HepG2 (cell line): ENCODE results near the gene EOGT. TPM values are rescaled to one million over a fixed set of nuclear protein-coding genes. Genes with fewer than 3 reads are reported as not detected.

Experiments used
- AHR ChIP-seq: IDR thresholded peaks from 2 replicates; pipeline ENCODE4 v1.6.1; 2018; ENCODE audit warnings: missing genetic modification reagents, missing compliant biosample characterization
- ASH2L ChIP-seq: fragments of 300-600, 200-600 bp; sonication (generic); IDR thresholded peaks from 2 replicates; pipeline ENCODE4 v1.7.0; 2017; ENCODE audit warnings: low read depth, mild to moderate bottlenecking, moderate library complexity, mixed read lengths, low read length; ENCODE audit not compliant: insufficient read length
- HDAC2 ChIP-seq: sonication (generic); formaldehyde crosslinking; IDR thresholded peaks from 2 replicates; pipeline ENCODE4 v1.4.0; 2020; ENCODE audit warnings: missing genetic modification reagents
- KLF16 ChIP-seq, 2 experiments: sonication (generic) in 1 of 2; formaldehyde crosslinking in 1 of 2; IDR thresholded peaks; 2 replicates each; pipeline versions ENCODE4 v1.6.1 to v1.8.0; 2016 to 2023; ENCODE audit warnings: missing genetic modification reagents in 2 of 2, missing compliant biosample characterization in 1 of 2
- LCORL ChIP-seq, 2 experiments: fragments of 450-650 bp in 1 of 2; sonication (generic) in 1 of 2; formaldehyde crosslinking in 1 of 2; IDR thresholded peaks; 2 replicates each; pipeline versions ENCODE4 v1.5.0 to v1.6.1; 2017 to 2020; ENCODE audit warnings: antibody characterized with exemption in 1 of 2, missing genetic modification reagents in 1 of 2
- MTERF4 ChIP-seq: sonication (generic); formaldehyde crosslinking; IDR thresholded peaks from 2 replicates; pipeline ENCODE4 v1.8.0; 2023; ENCODE audit warnings: mild to moderate bottlenecking, missing genetic modification reagents
- NCOR1 ChIP-seq: fragments of 200-600 bp; sonication (generic); IDR thresholded peaks from 2 replicates; pipeline ENCODE4 v1.7.0; 2017; ENCODE audit warnings: antibody characterized with exemption, low read length, borderline replicate concordance
- NFATC3 ChIP-seq: sonication (generic); formaldehyde crosslinking; IDR thresholded peaks from 2 replicates; pipeline ENCODE4 v1.5.1; 2020; ENCODE audit warnings: mild to moderate bottlenecking, missing genetic modification reagents
- PHF8 ChIP-seq: sonication (generic); formaldehyde crosslinking; IDR thresholded peaks from 2 replicates; pipeline ENCODE4 v1.5.0; 2020; ENCODE audit warnings: missing genetic modification reagents
- SIX1 ChIP-seq: sonication (generic); formaldehyde crosslinking; IDR thresholded peaks from 2 replicates; pipeline ENCODE4 v1.4.0; 2020; ENCODE audit warnings: missing genetic modification reagents, borderline replicate concordance
- ZKSCAN5 ChIP-seq: sonication (generic); formaldehyde crosslinking; IDR thresholded peaks from 2 replicates; pipeline ENCODE4 v1.5.1; 2020; ENCODE audit warnings: mild to moderate bottlenecking, missing genetic modification reagents
- ZNF136 ChIP-seq: sonication (generic); formaldehyde crosslinking; IDR thresholded peaks from 2 replicates; pipeline ENCODE4 v1.8.1; 2022; ENCODE audit warnings: low read depth, mild to moderate bottlenecking, moderate library complexity, missing genetic modification reagents
- ZNF225 ChIP-seq: sonication (generic); formaldehyde crosslinking; IDR thresholded peaks from 2 replicates; pipeline ENCODE4 v1.4.0; 2020; ENCODE audit warnings: mild to moderate bottlenecking, missing genetic modification reagents
- ZNF24 ChIP-seq: fragments of 450-650 bp; IDR thresholded peaks from 2 replicates; pipeline ENCODE4 v1.6.1; 2017; ENCODE audit warnings: antibody characterized with exemption, mild to moderate bottlenecking
- ZNF660 ChIP-seq: sonication (generic); formaldehyde crosslinking; IDR thresholded peaks from 2 replicates; pipeline ENCODE4 v1.5.1; 2020; ENCODE audit warnings: mild to moderate bottlenecking, low read depth, missing genetic modification reagents, borderline replicate concordance
- ZNF746 ChIP-seq: sonication (generic); formaldehyde crosslinking; IDR thresholded peaks from 2 replicates; pipeline ENCODE4 v1.8.0; 2022; ENCODE audit warnings: mild to moderate bottlenecking, missing genetic modification reagents
- ZSCAN25 ChIP-seq: sonication (generic); formaldehyde crosslinking; IDR thresholded peaks from 2 replicates; pipeline ENCODE4 v1.8.0; 2022; ENCODE audit warnings: mild to moderate bottlenecking, missing genetic modification reagents
- polyA plus RNA-seq, 8 experiments: library from polyadenylated mRNA; depleted of rRNA in 3 of 8; stranded (reverse) in 7 of 8; unstranded in 1 of 8; fragments of >200 nt; fragmentation: Illumina TruSeq in 4 of 8; extraction: Trizol in 4 of 8; gene quantifications; 2 replicates each; pipeline versions ENCODE4 v1.2.1 to v1.2.3, GENCODE V29; 2011 to 2016; ENCODE audit warnings: low read depth in 4 of 8, missing spikeins in 1 of 8, mixed read lengths in 1 of 8; ENCODE audit not compliant: insufficient read depth in 1 of 8
- total RNA-seq, 5 experiments: library from RNA; depleted of rRNA; stranded (reverse); fragments of >200 nt; fragmentation: Illumina TruSeq; extraction: Trizol; gene quantifications; 2 replicates each; pipeline ENCODE4 v1.2.3, GENCODE V29; 2016; ENCODE audit warnings: low read depth in 1 of 5
- TF ChIP-seq, protein P1 (sequence below): sonication (generic); formaldehyde crosslinking; IDR thresholded peaks from 2 replicates; pipeline ENCODE4 v1.5.0; 2020; ENCODE audit warnings: mild to moderate bottlenecking, missing genetic modification reagents, borderline replicate concordance
- TF ChIP-seq, protein P2 (sequence below): sonication (generic); formaldehyde crosslinking; IDR thresholded peaks from 2 replicates; pipeline ENCODE4 v1.5.0; 2020; ENCODE audit warnings: mild to moderate bottlenecking, missing genetic modification reagents
- TF ChIP-seq, protein P3 (sequence below): sonication (generic); formaldehyde crosslinking; IDR thresholded peaks from 2 replicates; pipeline ENCODE4 v1.4.0; 2020; ENCODE audit warnings: missing genetic modification reagents
- TF ChIP-seq, protein P4 (sequence below): sonication (generic); formaldehyde crosslinking; IDR thresholded peaks from 2 replicates; pipeline ENCODE4 v1.5.1; 2020; ENCODE audit warnings: missing genetic modification reagents, mild to moderate bottlenecking, borderline replicate concordance

EOGT gene
- total and polyA plus RNA-seq, 2 of the 13 experiments (the other 11 are each of a cell fraction or from before 2014, with no cell fraction given), result 4.5 to 18.6 TPM

DNA sequence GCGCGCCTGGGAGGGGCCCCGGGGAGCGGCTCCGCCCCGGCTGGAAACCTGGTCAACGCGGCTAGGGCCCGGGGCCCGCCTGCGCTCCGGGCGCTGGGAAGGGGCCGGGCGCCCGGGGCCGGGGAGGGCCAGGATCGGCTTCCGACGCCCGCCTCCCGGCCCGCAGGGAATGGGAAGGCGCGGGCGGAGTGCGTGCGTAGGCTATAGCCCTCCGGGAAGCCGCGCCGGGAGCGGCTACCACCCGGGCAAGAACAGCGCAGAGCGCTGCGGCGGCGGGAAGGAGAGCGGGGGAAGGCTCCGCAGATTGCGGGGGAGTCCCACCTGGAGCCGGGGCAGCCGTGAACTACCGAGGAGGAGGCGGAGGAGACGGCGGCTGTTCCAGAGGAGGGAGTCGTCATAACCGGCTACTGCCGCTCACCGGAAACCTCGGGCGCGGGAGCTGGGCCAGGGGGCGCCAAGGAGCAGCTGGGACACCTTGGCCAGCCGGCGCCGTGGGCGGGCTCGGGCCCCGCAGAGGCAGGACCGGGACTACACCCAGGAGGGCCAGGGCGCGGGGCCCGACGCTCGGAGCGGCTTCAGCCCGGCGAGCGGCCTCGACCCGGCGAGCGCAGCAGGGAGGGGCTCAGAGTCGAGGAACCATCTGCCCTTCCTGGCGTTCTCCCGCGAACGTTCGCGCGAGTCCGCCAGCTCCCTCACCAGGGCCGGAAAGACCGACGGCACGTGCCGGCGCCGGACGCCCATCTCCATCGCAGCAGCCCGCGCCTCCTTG lies at the start of gene EOGT (continued):
- TF ChIP-seq, protein P1, sequence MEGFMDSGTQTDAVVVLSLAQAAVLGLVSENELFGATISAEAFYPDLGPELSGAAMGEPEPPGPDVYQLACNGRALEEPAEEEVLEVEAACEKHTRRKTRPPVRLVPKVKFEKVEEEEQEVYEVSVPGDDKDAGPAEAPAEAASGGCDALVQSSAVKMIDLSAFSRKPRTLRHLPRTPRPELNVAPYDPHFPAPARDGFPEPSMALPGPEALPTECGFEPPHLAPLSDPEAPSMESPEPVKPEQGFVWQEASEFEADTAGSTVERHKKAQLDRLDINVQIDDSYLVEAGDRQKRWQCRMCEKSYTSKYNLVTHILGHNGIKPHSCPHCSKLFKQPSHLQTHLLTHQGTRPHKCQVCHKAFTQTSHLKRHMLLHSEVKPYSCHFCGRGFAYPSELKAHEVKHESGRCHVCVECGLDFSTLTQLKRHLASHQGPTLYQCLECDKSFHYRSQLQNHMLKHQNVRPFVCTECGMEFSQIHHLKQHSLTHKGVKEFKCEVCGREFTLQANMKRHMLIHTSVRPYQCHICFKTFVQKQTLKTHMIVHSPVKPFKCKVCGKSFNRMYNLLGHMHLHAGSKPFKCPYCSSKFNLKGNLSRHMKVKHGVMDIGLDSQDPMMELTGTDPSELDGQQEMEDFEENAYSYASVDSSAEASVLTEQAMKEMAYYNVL (CRISPR knock-in tag), result peak; percentile 55; the same call in 1 of the 2 replicates
- TF ChIP-seq NCOR1, result no peak
- TF ChIP-seq KLF16 (CRISPR knock-in tag; IDR thresholded peaks at IDR 0.05), result peak in 1 of 2 experiments; percentile 50; a peak in 2 of 4 replicates
- TF ChIP-seq ASH2L, result peak; percentile 71
- TF ChIP-seq ZNF136 (CRISPR knock-in tag), result no peak
- TF ChIP-seq ZSCAN25 (CRISPR knock-in tag), result peak; percentile 63; the same call in 1 of the 2 replicates
- TF ChIP-seq, protein P2, sequence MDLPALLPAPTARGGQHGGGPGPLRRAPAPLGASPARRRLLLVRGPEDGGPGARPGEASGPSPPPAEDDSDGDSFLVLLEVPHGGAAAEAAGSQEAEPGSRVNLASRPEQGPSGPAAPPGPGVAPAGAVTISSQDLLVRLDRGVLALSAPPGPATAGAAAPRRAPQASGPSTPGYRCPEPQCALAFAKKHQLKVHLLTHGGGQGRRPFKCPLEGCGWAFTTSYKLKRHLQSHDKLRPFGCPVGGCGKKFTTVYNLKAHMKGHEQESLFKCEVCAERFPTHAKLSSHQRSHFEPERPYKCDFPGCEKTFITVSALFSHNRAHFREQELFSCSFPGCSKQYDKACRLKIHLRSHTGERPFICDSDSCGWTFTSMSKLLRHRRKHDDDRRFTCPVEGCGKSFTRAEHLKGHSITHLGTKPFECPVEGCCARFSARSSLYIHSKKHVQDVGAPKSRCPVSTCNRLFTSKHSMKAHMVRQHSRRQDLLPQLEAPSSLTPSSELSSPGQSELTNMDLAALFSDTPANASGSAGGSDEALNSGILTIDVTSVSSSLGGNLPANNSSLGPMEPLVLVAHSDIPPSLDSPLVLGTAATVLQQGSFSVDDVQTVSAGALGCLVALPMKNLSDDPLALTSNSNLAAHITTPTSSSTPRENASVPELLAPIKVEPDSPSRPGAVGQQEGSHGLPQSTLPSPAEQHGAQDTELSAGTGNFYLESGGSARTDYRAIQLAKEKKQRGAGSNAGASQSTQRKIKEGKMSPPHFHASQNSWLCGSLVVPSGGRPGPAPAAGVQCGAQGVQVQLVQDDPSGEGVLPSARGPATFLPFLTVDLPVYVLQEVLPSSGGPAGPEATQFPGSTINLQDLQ, result peak; percentile 94
- TF ChIP-seq, protein P3, sequence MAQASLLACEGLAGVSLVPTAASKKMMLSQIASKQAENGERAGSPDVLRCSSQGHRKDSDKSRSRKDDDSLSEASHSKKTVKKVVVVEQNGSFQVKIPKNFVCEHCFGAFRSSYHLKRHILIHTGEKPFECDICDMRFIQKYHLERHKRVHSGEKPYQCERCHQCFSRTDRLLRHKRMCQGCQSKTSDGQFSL (CRISPR knock-in tag), result 0 out of 2 replicates have a peak, but pooled peaks have one; percentile 48
- TF ChIP-seq ZNF24, result no peak
- peak; percentile 82 for TF ChIP-seq PHF8 (CRISPR knock-in tag)
- no peak for TF ChIP-seq ZNF746 (CRISPR knock-in tag)
- TF ChIP-seq SIX1 (CRISPR knock-in tag), result no peak
- TF ChIP-seq, protein P4, sequence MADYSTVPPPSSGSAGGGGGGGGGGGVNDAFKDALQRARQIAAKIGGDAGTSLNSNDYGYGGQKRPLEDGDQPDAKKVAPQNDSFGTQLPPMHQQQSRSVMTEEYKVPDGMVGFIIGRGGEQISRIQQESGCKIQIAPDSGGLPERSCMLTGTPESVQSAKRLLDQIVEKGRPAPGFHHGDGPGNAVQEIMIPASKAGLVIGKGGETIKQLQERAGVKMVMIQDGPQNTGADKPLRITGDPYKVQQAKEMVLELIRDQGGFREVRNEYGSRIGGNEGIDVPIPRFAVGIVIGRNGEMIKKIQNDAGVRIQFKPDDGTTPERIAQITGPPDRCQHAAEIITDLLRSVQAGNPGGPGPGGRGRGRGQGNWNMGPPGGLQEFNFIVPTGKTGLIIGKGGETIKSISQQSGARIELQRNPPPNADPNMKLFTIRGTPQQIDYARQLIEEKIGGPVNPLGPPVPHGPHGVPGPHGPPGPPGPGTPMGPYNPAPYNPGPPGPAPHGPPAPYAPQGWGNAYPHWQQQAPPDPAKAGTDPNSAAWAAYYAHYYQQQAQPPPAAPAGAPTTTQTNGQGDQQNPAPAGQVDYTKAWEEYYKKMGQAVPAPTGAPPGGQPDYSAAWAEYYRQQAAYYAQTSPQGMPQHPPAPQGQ (CRISPR knock-in tag), result no peak
- peak; percentile 85 for TF ChIP-seq ZNF225 (CRISPR knock-in tag)
- no peak for TF ChIP-seq LCORL (IDR thresholded peaks at IDR 0.05)
- peak; percentile 46; the same call in 1 of the 2 replicates for TF ChIP-seq LCORL (CRISPR knock-in tag; IDR thresholded peaks at IDR 0.05)
- TF ChIP-seq MTERF4 (CRISPR knock-in tag), result peak; percentile 91
- no peak for TF ChIP-seq ZKSCAN5 (CRISPR knock-in tag)
- no peak for TF ChIP-seq ZNF660 (CRISPR knock-in tag)
- TF ChIP-seq NFATC3 (CRISPR knock-in tag), result no peak
- no peak for TF ChIP-seq AHR (CRISPR knock-in tag)
- TF ChIP-seq HDAC2, result no peak; the same call in 1 of the 2 replicates
